PFSK-1 (cell line): ENCODE results near the gene FBLN2.

Experiments
- FOXP2 ChIP-seq: optimal IDR thresholded peaks from 2 replicates; pipeline ENCODE3; 2011; ENCODE audit warnings: borderline replicate concordance, control low read depth, inconsistent platforms; ENCODE audit not compliant: insufficient read depth; ENCODE audit errors: extremely low read length, extremely low read depth
- POLR2AphosphoS5 ChIP-seq: IDR thresholded peaks from 2 replicates; pipeline ENCODE4 v1.6.1; 2012; ENCODE audit warnings: low read depth, mild to moderate bottlenecking, control low read depth, low read length, moderate library complexity
- REST ChIP-seq, 2 experiments: IDR thresholded peaks; 2 replicates each; pipeline versions ENCODE4 v1.6.1 to v1.8.0; 2011 to 2012; ENCODE audit warnings: low read depth in 2 of 2, low read length in 2 of 2, control low read depth in 1 of 2, inconsistent platforms in 1 of 2, mild to moderate bottlenecking in 1 of 2, moderate library complexity in 1 of 2; ENCODE audit not compliant: insufficient read depth in 1 of 2
- SIN3A ChIP-seq: IDR thresholded peaks from 2 replicates; pipeline ENCODE4 v1.6.1; 2012; ENCODE audit warnings: mild to moderate bottlenecking, low read length, moderate library complexity, borderline replicate concordance; ENCODE audit not compliant: insufficient read depth
- TAF1 ChIP-seq: IDR thresholded peaks from 2 replicates; pipeline ENCODE4 v1.6.1; 2012; ENCODE audit warnings: low read length, control low read depth, borderline replicate concordance; ENCODE audit not compliant: insufficient read depth

Gene FBLN2

DNA sequence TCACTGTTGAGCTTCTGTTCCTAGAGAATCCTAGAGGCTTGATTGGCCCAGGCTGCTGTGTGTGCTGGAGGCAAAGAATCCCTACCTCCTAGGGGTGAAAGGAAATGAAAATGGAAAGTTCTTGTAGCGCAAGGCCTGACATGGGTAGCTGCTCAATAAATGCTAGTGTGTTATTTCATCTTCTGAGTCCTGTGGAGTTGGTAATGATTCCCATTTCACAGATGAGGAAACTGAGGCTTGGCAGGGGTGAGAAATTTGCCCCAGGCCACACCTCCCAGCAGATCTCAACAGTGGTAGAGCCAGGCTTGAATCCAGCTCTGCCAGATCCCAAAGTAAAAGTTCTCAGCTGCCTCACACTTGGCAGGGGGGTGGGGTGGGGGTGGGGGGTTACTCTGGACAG, 42.7 kb upstream of the FBLN2 start:
- no peak for TF ChIP-seq TAF1
- TF ChIP-seq SIN3A = no peak
- TF ChIP-seq FOXP2 = no peak
- TF ChIP-seq REST (IDR thresholded peaks at IDR 0.05; ENCODE audit: insufficient read depth in 1 of 2, low read depth in 2 of 2, low read length in 2 of 2) = no peak
- no peak for TF ChIP-seq POLR2AphosphoS5

DNA sequence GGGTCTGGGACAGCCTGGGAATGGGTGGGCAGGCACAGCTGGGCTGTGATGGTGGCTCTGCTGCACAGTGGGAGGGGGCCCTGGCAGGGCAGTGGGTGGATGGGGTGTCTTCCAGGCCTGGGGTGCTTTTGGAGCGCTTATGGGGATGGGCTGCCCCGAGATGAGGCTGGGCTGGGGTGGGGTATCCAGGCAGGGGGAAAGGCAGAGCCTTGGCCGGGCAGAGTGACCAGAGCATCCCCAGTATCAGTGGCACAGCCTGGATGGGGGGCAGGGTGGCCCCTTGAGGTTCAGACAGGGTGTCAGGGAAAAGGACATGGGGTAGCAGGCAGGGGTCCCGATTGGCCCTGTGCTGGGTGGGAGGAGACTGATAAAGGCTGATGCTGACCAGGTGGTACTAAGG, 42.2 kb upstream of the FBLN2 start:
- TF ChIP-seq POLR2AphosphoS5 = no peak

DNA sequence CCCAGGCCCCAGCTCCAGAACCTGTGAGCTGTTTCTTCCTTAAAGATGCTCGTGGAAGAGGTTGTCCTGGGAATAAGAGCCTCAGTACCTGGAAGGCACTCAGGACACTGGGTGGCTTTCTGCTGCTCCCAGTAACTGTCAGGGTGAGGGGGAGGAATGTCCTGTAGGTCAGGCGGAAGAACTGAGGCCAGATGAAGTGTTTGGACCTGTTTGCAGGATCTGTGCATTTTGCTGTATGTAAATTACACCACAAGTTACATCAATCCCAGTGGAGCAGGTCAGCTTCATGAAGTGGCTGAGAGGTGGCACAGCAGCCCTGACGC, 41.7 kb upstream of the FBLN2 start:
- TF ChIP-seq POLR2AphosphoS5 (no peak), REST (IDR thresholded peaks at IDR 0.05; ENCODE audit: insufficient read depth in 1 of 2, low read depth in 2 of 2, low read length in 2 of 2) (no peak), SIN3A (no peak), TAF1 (no peak), FOXP2 (no peak)

DNA sequence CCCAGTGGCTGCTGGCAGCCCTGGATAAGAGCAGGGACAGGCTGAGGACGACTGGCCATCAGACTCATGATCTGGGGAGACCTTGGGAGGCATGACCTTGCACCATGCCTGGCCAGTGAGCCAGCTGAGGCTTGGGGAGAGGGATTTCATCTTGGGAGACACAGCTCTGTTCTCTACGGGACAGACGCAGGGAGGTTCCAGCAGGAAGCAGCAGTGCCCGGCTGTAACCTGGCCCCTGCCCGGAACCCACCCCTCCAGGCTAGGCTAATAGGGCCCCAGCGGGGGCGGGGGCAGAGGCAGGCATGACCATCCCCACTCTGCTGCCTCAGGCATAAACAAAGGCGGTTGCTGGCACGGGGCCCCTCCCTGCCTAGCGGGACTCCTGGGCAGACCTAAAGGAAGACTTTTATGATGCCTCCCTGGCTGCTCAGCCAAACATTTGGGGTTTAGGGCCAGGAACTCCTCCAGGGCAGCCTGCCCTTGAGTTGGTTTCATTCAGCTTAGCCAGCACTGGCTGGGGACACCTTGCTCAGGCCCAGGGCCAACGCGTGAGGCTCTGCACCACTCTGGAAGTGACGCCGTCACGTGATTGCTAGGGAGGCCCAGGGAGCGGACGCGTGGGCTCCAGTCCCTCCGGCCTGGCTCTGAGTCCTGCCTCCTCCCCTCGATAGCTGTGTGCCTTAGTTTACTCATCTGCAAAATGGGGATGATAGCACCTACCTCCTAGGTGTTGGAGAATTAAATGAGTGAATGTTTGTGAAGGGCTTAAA, 41.2 kb upstream of the FBLN2 start:
- TF ChIP-seq REST (IDR thresholded peaks at IDR 0.05; ENCODE audit: insufficient read depth in 1 of 2, low read depth in 2 of 2, low read length in 2 of 2) = no peak
- no peak for TF ChIP-seq SIN3A
- no peak for TF ChIP-seq POLR2AphosphoS5
- TF ChIP-seq TAF1 = no peak
- no peak for TF ChIP-seq FOXP2

DNA sequence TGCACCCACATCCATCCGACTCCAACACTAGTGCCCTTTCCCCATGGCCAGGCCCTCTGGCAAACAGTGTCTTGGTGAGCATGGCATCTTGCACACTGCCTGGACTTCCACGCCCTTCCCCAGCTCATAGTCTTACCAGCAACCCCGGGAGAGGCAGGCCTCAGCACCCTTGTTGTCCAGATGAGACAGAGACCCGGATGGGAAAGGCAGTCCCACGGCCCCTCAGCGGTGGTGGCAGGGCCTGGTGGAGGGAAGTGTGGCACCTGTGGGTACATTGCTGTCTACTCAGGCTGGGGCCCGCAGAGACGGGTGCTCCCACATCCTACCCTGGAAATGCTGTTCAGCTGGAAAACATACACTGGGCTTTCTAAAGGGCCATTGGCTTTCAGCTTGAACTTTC, 40.4 kb upstream of the FBLN2 start:
- TF ChIP-seq SIN3A (no peak), POLR2AphosphoS5 (no peak), TAF1 (no peak), REST (IDR thresholded peaks at IDR 0.05; ENCODE audit: insufficient read depth in 1 of 2, low read depth in 2 of 2, low read length in 2 of 2) (no peak), FOXP2 (no peak)
